HG03139 (cell line): Measurements from ENCODE around the gene PTH2R.
"Not testable (repeated sequence)": the region's sequence is repeated elsewhere in the genome, so short reads cannot be mapped to it uniquely, and the experiment has no call there.

ENCODE experiments used
- ATAC-seq: cut with Tn5 transposase; IDR thresholded peaks from one replicate; pipeline ENCODE4 v1.9.1; 2021; ENCODE audit not compliant: unreplicated experiment

PTH2R gene

GRCh38 chr2:208392300-208392699 is 14.3 kb upstream of the PTH2R start:
- no peak for ATAC-seq

GRCh38 chr2:208396796-208397195 is 9.8 kb upstream of the PTH2R start:
- not testable (repeated sequence) for ATAC-seq

GRCh38 chr2:208399201-208399600 is 7.4 kb upstream of the PTH2R start:
- no peak for ATAC-seq

- ATAC-seq: no peak
These were observed 1.1 kb downstream of the PTH2R start for GRCh38 chr2:208407667-208408066.

GRCh38 chr2:208413931-208414330 is 7.3 kb downstream of the PTH2R start:
- ATAC-seq: no peak

GRCh38 chr2:208415255-208415654 is 8.7 kb downstream of the PTH2R start:
- no peak for ATAC-seq

- ATAC-seq: no peak
These were observed 9.3 kb downstream of the PTH2R start for GRCh38 chr2:208415897-208416296.

- no peak for ATAC-seq
These were observed 19.9 kb downstream of the PTH2R start for GRCh38 chr2:208426412-208427045.

GRCh38 chr2:208437755-208438154 is 31.2 kb downstream of the PTH2R start:
- ATAC-seq: no peak

- ATAC-seq: no peak
These were observed 34.1 kb downstream of the PTH2R start for GRCh38 chr2:208440716-208441115.

- ATAC-seq: no peak
These were observed 35.4 kb downstream of the PTH2R start for GRCh38 chr2:208441951-208442350.

GRCh38 chr2:208447447-208447846 is 40.9 kb downstream of the PTH2R start:
- ATAC-seq: not testable (repeated sequence)

- ATAC-seq: no peak
These were observed 44.5 kb downstream of the PTH2R start for GRCh38 chr2:208451061-208451460.

GRCh38 chr2:208454861-208455260 is 48.3 kb downstream of the PTH2R start:
- no peak for ATAC-seq

- no peak for ATAC-seq
These were observed 57.1 kb downstream of the PTH2R start for GRCh38 chr2:208463721-208464120.

GRCh38 chr2:208464205-208464604 is 57.6 kb downstream of the PTH2R start:
- no peak for ATAC-seq

- ATAC-seq: no peak
These were observed 59.7 kb downstream of the PTH2R start for GRCh38 chr2:208466151-208466919.

- ATAC-seq: no peak
These were observed 60.3 kb downstream of the PTH2R start for GRCh38 chr2:208466920-208467298.

GRCh38 chr2:208467564-208467963 is 61.0 kb downstream of the PTH2R start:
- no peak for ATAC-seq

- no peak for ATAC-seq
These were observed 71.1 kb downstream of the PTH2R start for GRCh38 chr2:208477741-208478140.

- ATAC-seq: no peak
These were observed 72.8 kb downstream of the PTH2R start for GRCh38 chr2:208479342-208479741.

- ATAC-seq: not testable (repeated sequence)
These were observed 75.4 kb downstream of the PTH2R start for GRCh38 chr2:208481945-208482344.
